Measurements from ENCODE around the gene ANKRD17. TPM values are rescaled to one million over a fixed set of nuclear protein-coding genes. Genes with fewer than 3 reads are reported as not detected.

Gene ANKRD17
- total RNA-seq, 2 experiments from 2014 or later: 50.6 to 57.5 TPM

DNA sequence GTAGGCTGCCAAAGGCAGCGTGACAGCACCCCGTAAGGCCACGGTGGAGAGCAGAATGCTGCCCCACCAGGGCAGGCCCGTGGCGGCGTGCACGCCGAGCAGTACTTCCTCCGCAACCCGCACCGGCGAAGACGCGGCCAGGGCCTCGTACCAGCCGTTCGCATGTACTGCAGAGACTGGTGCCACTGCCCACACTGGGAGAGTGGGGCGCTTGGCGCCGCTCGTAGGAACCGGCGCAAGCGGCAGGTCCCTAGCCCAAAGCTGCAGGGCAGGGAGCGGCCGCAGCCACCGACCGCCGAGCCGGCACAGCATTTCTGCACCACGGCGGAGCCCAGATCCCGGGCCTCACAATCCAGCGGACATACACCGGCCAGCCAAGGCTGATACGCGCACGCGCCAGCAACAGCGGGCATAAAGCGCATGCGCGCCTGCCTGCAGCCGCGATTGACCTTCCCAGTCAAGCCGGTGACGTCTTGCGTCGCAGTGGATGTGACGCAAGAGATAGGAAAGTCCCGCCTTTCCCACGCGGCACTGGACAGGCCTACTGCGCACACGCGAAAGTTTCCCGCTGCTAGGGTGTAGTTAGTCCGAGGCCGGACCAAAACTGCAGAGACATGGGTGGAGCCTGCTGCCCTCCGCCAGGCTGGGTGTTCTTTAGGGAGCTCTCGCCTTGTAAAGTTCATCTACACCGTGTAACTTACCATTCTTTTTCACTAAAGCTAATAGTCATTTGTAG is 189.1 kb downstream of the ANKRD17 start, which contains the start of gene COX18:
TSS of gene COX18 (minus strand) at position 379 of the 736 bp plus-strand sequence. CDS start at position 312, 67 bp downstream.
- CTCF ChIA-PET: interaction anchor here (1.4 to 3.7 kb wide), 2 partner anchors 17 to 188 kb away, joined by 4 to 22 read pairs; partner anchors contain the start of gene ANKRD17
- peak within 1 kb of the TSS; percentile 98 for H3K27ac Mint-ChIP-seq
- peak within 1 kb of the TSS; percentile 93 for H3K4me3 Mint-ChIP-seq
- no peaks in the 10 kb centered on the region for H3K9me3 Mint-ChIP-seq (ENCODE audit: low read depth)
- ATAC-seq: peak; percentile 84
- H3K4me1 Mint-ChIP-seq: peaks cover 27% of the 10 kb centered on the region
- peaks cover 13% of the 10 kb centered on the region for H3K36me3 Mint-ChIP-seq
- H3K27me3 Mint-ChIP-seq: no peaks in the 10 kb centered on the region
- DNase-seq: peak; percentile 98

GRCh38 chr4:73068491-73069337 is 189.9 kb downstream of the ANKRD17 start:
- H3K4me3 Mint-ChIP-seq: peak overlapping the region; percentile 93
- no peaks in the 10 kb centered on the region for H3K9me3 Mint-ChIP-seq (ENCODE audit: low read depth)
- peaks cover 15% of the 10 kb centered on the region for H3K36me3 Mint-ChIP-seq
- H3K4me1 Mint-ChIP-seq: peaks cover 29% of the 10 kb centered on the region
- peak; percentile 0 for ATAC-seq
- H3K27ac Mint-ChIP-seq: peak overlapping the region; percentile 98
- H3K27me3 Mint-ChIP-seq: no peaks in the 10 kb centered on the region
- no peak for DNase-seq
- CTCF ChIA-PET: no interaction called here

DNA sequence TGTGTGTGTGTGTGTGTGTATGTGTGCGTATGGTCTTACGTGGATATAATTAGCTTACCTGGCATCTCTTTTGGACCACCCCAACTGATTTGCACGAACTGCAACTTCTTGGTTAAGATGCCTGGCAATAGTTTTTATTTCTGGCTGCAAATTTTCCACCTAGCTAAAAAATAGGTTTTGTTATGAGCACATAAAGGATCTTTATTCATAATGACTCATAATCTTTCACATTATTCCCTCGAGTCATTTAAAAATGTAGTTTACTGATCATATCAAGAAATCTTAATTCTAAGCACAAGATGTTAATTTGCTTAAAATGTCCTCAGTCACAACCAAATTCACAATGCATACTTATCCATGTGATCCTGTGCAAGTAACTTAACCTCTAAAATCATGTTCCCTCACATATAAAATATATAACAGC is 190.6 kb downstream of the ANKRD17 start:
- no peak for DNase-seq
- no peak for ATAC-seq
- CTCF ChIA-PET: interaction anchor here (2.0 kb wide), 1 partner anchor 189 kb away, joined by 6 read pairs; no protein-coding TSS in a partner anchor
- no peaks in the 10 kb centered on the region for H3K27me3 Mint-ChIP-seq
- peak overlapping the region; percentile 98 for H3K27ac Mint-ChIP-seq
- H3K4me3 Mint-ChIP-seq: peak overlapping the region; percentile 93
- peaks cover 14% of the 10 kb centered on the region for H3K36me3 Mint-ChIP-seq
- H3K4me1 Mint-ChIP-seq: peaks cover 31% of the 10 kb centered on the region
- H3K9me3 Mint-ChIP-seq (ENCODE audit: low read depth): no peaks in the 10 kb centered on the region

- CTCF ChIA-PET: interaction anchor here (2.0 kb wide), 1 partner anchor 190 kb away, joined by 6 read pairs; no protein-coding TSS in a partner anchor
- Mint-ChIP-seq H3K4me3 (peak overlapping the region; percentile 44), H3K36me3 (peaks cover 17% of the 10 kb centered on the region), H3K27ac (peak overlapping the region; percentile 83), H3K4me1 (peaks cover 31% of the 10 kb centered on the region), H3K9me3 (ENCODE audit: low read depth) (no peaks in the 10 kb centered on the region), H3K27me3 (no peaks in the 10 kb centered on the region)
- DNase-seq (peak; percentile 43), ATAC-seq (no peak)
Measured at GRCh38 chr4:73066928-73067327, 191.7 kb downstream of the ANKRD17 start.

- Mint-ChIP-seq H3K4me1 (peaks cover 31% of the 10 kb centered on the region), H3K36me3 (peaks cover 20% of the 10 kb centered on the region), H3K4me3 (no peak overlapping the region), H3K9me3 (ENCODE audit: low read depth) (no peaks in the 10 kb centered on the region), H3K27ac (peak overlapping the region; percentile 43), H3K27me3 (no peaks in the 10 kb centered on the region)
- CTCF ChIA-PET: interaction anchor here (2.0 kb wide), 1 partner anchor 191 kb away, joined by 6 read pairs; no protein-coding TSS in a partner anchor
- ATAC-seq (no peak), DNase-seq (no peak)
Measured at GRCh38 chr4:73066445-73066844, 192.2 kb downstream of the ANKRD17 start.

- no peaks in the 10 kb centered on the region for H3K9me3 Mint-ChIP-seq (ENCODE audit: low read depth)
- H3K27me3 Mint-ChIP-seq: no peaks in the 10 kb centered on the region
- H3K27ac Mint-ChIP-seq: no peak overlapping the region
- H3K4me1 Mint-ChIP-seq: peaks cover 25% of the 10 kb centered on the region
- CTCF ChIA-PET: interaction anchor here (0.9 to 1.4 kb wide), 2 partner anchors 191 to 197 kb away, joined by 3 read pairs; no protein-coding TSS in a partner anchor
- no peak for DNase-seq
- no peak for ATAC-seq
- no peak overlapping the region for H3K4me3 Mint-ChIP-seq
- H3K36me3 Mint-ChIP-seq: peaks cover 25% of the 10 kb centered on the region
Measured at GRCh38 chr4:73064536-73064935, 194.1 kb downstream of the ANKRD17 start.

GRCh38 chr4:73055241-73055897 is 203.2 kb downstream of the ANKRD17 start:
- ATAC-seq: no peak
- Mint-ChIP-seq H3K4me1 (peaks cover 5% of the 10 kb centered on the region), H3K36me3 (peaks cover 27% of the 10 kb centered on the region), H3K27me3 (no peaks in the 10 kb centered on the region), H3K4me3 (no peak overlapping the region), H3K9me3 (ENCODE audit: low read depth) (no peaks in the 10 kb centered on the region), H3K27ac (no peak overlapping the region)
- CTCF ChIA-PET: no interaction called here
- DNase-seq: no peak

DNA sequence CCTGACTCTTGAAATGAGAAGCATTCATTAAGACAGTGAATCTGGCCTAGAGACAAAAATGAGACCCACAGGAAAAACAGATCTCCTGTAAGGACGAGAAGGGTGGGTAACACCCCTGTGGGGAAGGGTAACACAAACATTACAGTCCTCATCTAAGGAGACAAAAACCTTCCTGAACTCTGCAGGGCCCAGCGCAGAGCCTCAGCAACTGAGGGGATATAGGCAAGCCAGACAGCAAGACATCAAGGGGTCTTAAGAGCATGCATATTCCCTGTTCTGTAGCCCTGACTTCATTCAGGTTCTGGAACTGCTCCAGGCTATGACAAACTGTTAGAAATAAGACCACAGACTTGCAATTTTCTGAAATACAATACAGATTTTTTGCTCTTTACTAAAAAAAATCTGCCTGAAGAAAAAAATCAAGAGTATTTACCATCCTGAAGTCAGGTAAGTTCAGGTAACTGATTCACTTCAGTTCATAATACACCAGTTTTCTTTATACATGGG is 204.6 kb downstream of the ANKRD17 start:
- Mint-ChIP-seq H3K9me3 (ENCODE audit: low read depth) (no peaks in the 10 kb centered on the region), H3K36me3 (peaks cover 22% of the 10 kb centered on the region), H3K27me3 (no peaks in the 10 kb centered on the region), H3K4me1 (peaks cover 5% of the 10 kb centered on the region), H3K27ac (no peak overlapping the region), H3K4me3 (no peak overlapping the region)
- DNase-seq (no peak), ATAC-seq (no peak)
- CTCF ChIA-PET: no interaction called here

DNA sequence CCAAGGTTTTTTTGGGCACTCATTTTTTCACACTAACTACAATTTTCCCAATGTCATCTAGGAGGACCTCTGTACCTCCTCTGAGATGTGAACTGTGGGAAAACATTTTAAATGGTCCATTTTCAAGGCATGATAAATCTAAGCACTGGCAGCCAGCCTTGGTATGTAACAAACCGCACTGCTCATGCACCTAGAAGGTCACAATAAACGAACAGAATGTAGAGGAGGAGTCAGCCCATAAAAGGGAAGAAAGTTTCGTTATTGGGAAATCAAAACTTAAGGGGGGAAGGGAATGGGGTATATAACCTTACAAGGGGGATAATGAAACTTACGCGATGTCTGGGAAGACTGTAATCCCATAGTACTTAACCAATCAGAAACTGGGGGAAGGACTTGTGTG is 205.5 kb downstream of the ANKRD17 start:
- ATAC-seq: no peak
- Mint-ChIP-seq H3K9me3 (ENCODE audit: low read depth) (no peaks in the 10 kb centered on the region), H3K27me3 (no peaks in the 10 kb centered on the region), H3K4me3 (no peak overlapping the region), H3K27ac (no peak overlapping the region), H3K36me3 (peaks cover 18% of the 10 kb centered on the region), H3K4me1 (peaks cover 5% of the 10 kb centered on the region)
- CTCF ChIA-PET: no interaction called here
- DNase-seq: no peak

DNA sequence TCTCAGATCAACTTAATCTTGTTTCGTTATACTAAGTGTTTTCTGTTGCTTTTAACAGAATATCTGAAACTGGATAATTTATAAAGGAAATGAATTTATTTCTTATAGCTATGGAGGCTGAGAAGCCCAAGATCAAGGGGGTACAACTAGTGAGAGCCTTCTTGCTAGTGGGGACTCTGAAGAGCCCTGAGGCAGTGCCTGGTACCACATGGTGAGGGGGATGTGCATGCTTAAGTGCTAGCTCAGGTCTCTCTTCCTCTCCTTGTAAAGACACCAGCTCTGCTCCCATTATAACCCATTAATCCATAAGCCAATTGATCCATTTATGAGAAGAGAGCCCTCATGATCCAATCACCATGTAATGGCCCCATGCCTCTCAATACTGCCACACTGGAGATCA is 207.0 kb downstream of the ANKRD17 start:
- DNase-seq (no peak), ATAC-seq (no peak)
- peaks cover 5% of the 10 kb centered on the region for H3K4me1 Mint-ChIP-seq
- H3K9me3 Mint-ChIP-seq (ENCODE audit: low read depth): no peaks in the 10 kb centered on the region
- no peak overlapping the region for H3K27ac Mint-ChIP-seq
- H3K4me3 Mint-ChIP-seq: no peak overlapping the region
- peaks cover 16% of the 10 kb centered on the region for H3K36me3 Mint-ChIP-seq
- H3K27me3 Mint-ChIP-seq: no peaks in the 10 kb centered on the region
- CTCF ChIA-PET: no interaction called here

DNA sequence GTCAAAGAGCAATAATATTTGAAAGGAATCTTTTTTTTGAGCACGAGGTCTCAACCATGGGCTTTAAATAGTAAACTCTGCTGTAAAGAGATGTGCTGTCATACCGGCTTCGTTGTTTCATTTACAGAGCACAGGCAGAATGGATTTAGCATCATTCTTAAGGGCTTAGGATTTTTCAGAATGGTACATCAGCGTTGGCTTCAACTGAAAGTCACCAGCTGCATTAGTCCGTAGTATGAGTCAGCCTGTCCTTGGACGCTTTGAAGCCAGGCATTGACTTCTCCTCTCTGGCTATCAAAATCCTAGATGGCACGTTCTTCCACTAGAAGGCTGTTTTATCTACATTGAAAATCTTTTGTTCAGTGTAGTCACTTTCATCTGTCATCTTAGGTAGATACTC is 212.7 kb downstream of the ANKRD17 start:
- Mint-ChIP-seq H3K4me1 (no peaks in the 10 kb centered on the region), H3K9me3 (ENCODE audit: low read depth) (no peaks in the 10 kb centered on the region), H3K27me3 (no peaks in the 10 kb centered on the region), H3K27ac (no peak overlapping the region), H3K4me3 (no peak overlapping the region), H3K36me3 (no peaks in the 10 kb centered on the region)
- no peak for DNase-seq
- CTCF ChIA-PET: no interaction called here
- ATAC-seq: no peak

GRCh38 chr4:73037057-73037456 is 221.5 kb downstream of the ANKRD17 start:
- Mint-ChIP-seq H3K36me3 (peaks cover 5% of the 10 kb centered on the region), H3K9me3 (ENCODE audit: low read depth) (peaks cover 11% of the 10 kb centered on the region), H3K4me1 (peaks cover 10% of the 10 kb centered on the region), H3K27me3 (no peaks in the 10 kb centered on the region), H3K4me3 (no peak overlapping the region), H3K27ac (no peak overlapping the region)
- CTCF ChIA-PET: no interaction called here
- ATAC-seq (no peak), DNase-seq (no peak)

DNA sequence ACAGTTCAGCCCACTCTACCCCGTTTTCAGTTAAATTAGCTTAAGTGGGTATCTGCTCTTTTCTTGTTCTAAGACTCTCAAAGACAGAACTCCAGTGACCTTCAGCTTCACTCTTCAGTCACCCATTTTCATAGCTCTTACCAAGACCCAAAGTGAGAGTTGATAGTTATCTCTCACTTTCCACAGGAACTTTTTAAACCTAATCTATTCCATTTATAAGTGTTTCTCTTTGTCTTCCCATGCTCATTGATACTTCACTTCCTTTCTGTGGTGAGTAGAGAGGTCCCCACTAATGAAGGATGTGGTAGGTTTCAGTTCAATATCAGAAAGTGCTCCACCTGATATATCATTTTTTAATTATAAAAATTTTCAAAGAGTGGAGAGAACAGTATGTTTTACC is 222.5 kb downstream of the ANKRD17 start:
- Mint-ChIP-seq H3K36me3 (peaks cover 5% of the 10 kb centered on the region), H3K4me1 (peaks cover 10% of the 10 kb centered on the region), H3K9me3 (ENCODE audit: low read depth) (peaks cover 11% of the 10 kb centered on the region), H3K27ac (no peak overlapping the region), H3K27me3 (no peaks in the 10 kb centered on the region), H3K4me3 (no peak overlapping the region)
- ATAC-seq (no peak), DNase-seq (no peak)
- CTCF ChIA-PET: no interaction called here

Measured in activated CD8-positive, alpha-beta memory T cell treated with anti-CD3 and anti-CD28 coated beads, Interleukin-2, amount 10 ng/mL, durations not matched to agents 7 days and 5 days (primary cell).